ENCODE data around the gene SLC6A20.

SLC6A20 gene

GRCh38 chr3:45795882-45796765 is at the start of gene SLC6A20:
Gene SLC6A20 (minus strand): TSS chr3:45796536. CDS start chr3:45796419, 117 bp downstream.
- no peak for DNase-seq (ENCODE audit: low read depth, low spot score)

GRCh38 chr3:45844616-45845015 is 48.3 kb upstream of the SLC6A20 start:
- no peak for DNase-seq (ENCODE audit: low read depth, low spot score)

DNA sequence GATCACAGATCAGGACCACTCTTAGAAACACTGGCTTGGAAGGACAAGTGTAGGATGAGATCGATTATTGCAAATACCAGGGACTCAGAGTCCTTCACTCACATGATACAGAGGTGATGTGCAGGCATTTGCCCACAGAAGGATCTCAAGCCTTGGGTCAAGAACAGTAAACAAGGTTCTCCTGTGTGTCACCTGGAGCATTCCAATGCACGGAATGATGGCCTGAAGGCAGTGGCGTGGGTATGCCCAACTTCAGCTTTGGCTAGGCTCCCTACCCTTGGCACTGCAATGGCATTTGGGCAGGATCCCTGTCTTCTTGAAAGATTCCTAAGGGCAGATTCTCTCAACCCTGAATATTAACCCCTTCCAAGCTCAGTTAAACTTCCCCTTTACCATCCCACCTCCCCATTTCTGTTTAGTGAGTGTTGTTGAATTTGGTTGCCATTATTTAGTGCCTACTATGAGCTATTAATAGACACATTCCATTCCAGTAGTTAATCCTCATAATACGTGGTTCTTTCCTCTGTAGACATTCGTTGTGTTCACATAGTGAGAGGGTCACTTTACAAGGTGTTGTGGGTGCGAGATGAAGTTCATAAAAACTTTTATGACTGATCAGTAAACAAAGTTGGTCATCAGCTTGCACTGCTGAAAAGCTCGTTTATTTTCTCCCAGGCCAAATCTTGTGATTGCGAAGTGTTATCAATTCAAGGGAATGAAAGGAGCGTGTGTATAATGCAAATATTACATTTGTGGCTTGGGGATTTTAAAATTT is 46.7 kb upstream of the SLC6A20 start:
- no peak for DNase-seq (ENCODE audit: low read depth, low spot score)

GRCh38 chr3:45841757-45842491 is 45.6 kb upstream of the SLC6A20 start, which contains the start of gene LZTFL1:
Gene LZTFL1 (minus strand): TSS chr3:45842119. CDS start chr3:45841991, 128 bp downstream.
- DNase-seq (ENCODE audit: low read depth, low spot score): peak; percentile 97

DNA sequence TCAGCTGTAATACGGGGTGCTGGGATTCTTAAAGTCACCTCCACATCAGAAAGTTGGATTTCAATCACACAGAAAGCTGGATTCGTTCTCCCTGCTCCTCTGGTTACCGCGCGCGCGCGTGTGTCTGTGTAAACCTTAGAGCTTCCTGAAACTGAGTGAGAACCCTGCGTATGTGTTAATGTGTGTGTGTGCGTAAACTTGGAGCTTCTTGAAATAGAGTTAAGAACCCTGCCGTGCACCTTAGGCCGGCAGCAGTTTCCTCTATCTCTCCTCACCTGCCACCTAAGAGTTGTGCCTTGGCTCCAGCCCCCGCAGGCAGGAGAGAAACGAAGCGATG is 45.1 kb upstream of the SLC6A20 start:
- DNase-seq (ENCODE audit: low read depth, low spot score): no peak

DNA sequence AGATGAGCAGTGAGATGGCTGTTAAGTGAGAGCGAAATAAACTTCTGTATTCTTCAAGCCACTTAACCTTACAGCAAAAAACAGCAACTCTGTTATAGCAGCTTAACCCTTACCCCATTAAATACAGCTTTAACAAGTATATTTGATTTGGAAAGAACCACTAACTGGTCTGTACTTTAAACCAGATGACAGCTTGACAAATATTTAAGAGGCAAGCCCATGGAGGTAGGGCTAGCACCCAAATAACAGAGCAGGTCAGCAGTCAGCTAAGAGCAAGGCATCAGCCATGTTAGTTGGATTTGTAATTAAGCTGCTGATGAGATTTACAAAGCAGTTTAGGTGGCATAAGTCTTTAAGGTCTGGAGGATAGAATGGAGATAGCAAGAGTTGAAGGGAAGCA is 42.1 kb upstream of the SLC6A20 start:
- DNase-seq (ENCODE audit: low read depth, low spot score): no peak

GRCh38 chr3:45832699-45833098 is 36.4 kb upstream of the SLC6A20 start:
- no peak for DNase-seq (ENCODE audit: low read depth, low spot score)

DNA sequence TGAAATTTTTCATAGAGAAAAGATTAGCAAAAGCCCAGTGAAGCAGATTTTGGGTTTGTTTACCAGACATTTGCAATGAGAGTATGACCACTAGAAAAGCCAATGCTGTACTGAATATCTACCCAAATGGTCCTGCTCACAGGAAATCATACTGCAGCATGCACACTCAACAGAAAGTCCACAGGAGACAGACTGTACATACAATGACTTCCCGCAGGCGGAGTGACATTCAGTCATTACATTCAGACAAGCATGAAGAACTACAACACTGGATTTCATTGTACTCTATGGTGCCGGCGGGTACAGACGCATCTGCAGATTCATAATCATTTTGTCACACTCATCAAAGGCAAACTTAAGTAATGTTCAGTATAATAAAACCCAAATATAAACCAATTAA is 33.8 kb upstream of the SLC6A20 start:
- no peak for DNase-seq (ENCODE audit: low read depth, low spot score)

DNA sequence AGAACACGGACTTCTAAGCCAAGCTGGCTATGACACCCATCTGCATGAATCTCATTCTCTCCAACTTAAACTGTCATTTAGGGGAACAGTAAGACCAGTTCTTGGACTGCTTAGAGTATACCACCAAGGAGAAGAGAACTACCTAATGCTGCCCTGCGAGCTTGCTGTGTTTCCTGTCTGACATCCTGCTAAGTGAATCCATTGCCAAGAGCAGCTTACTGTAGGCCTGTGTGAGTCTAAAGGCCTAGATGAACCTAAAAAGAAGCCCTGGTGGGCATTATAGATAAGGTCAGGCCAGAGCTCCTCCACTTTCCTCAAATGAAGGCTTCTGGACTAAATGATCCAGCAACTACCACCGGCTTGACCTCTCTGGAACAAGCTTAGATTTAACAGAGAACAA is 30.6 kb upstream of the SLC6A20 start:
- DNase-seq (ENCODE audit: low read depth, low spot score): no peak

- no peak for DNase-seq (ENCODE audit: low read depth, low spot score)
These were observed 30.0 kb upstream of the SLC6A20 start for GRCh38 chr3:45826321-45826720.

GRCh38 chr3:45821127-45821526 is 24.8 kb upstream of the SLC6A20 start:
- DNase-seq (ENCODE audit: low read depth, low spot score): no peak

- no peak for DNase-seq (ENCODE audit: low read depth, low spot score)
These were observed 23.2 kb upstream of the SLC6A20 start for GRCh38 chr3:45819543-45819942.

DNA sequence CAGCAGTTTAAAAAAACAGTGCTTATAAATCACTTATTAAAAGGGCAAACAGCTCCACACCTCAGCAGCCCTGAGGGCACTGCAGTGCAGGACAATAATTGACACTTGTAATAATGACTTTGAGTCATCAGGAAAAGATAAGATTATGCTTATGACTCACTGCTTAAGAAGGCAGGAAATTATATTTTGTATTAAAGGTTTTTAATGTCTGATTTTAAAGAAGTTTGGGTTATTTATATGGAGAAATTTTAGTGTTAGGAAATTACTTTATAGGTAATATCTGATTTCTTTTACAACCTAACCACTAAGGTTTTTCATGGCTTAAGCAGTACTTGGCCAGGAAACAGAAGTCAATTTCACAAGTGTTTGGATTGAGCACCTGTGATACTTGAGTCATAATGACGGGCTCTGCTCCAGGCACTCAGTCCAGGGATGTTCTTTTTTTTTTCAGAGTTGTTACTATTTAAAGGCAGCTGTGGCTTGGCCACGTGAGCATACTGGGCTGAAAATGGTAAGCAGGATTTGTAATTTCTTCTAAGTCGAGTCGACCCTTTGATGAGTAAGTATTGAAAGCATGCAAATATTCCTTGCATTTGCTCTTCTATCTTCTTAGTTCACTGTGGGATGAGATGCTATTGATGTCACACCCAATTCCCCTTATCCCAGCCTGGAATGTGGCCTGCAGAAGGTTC is 21.6 kb upstream of the SLC6A20 start:
- DNase-seq (ENCODE audit: low read depth, low spot score): no peak

- DNase-seq (ENCODE audit: low read depth, low spot score): no peak
These were observed 20.2 kb upstream of the SLC6A20 start for GRCh38 chr3:45816544-45816943.

DNA sequence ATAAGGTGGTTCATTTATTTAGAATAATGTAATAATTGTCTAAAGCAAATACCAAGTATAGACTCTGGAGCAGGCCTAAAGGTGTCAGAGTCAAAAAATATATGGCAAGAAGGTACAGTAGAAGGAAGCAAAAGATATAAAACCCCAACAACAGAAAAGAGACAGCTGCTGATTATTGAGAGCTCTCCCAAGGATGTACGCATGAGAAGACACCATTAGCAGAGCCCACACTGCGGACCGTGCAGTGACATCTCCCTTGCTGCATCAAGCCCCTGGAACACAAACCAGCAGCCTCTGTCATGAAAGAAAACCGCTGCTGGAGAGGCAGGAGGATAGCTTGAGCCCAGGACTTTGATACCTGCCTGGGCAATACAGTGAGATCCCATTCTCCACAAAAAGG is 18.0 kb upstream of the SLC6A20 start:
- no peak for DNase-seq (ENCODE audit: low read depth, low spot score)

DNA sequence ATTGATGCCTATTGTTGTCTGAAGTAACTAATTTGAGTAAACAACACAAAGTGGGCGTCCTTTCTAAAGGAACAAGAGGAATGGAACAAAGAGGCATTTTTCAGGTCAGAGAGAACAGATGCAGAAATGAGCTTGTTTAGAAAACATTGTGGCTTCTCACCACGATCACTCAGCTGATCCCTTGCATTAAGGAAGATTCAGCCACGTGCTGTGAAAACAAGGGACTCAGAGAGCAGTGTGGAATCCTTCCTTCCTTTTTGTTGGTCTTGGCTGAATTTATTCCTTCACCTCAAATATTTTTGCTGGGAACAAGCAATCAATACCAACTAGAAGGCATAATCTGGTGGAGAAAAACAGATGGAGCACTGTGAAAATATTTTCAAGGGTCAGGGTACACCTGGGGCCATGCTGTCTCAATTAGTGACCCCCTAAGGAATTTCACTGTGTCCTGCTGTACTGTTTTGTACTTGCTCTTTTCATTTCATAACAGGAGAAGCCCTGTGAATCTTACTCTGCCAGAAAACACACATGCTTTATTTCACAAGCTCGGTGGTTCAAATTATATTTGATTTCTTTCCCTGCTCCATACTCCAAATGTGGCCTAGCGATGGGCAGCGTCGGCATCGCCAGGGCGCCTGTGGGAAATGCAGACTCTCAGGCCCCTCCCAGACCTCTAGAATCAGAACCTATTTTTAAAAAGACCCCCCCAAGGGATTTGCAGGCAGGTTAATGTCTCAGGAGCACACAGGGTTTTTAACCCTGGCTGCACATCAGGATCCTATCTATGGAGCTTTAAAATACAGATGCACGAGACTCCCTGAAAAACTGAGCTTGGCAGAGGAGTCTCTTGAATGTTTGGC is 11.6 kb upstream of the SLC6A20 start:
- DNase-seq (ENCODE audit: low read depth, low spot score): no peak

DNA sequence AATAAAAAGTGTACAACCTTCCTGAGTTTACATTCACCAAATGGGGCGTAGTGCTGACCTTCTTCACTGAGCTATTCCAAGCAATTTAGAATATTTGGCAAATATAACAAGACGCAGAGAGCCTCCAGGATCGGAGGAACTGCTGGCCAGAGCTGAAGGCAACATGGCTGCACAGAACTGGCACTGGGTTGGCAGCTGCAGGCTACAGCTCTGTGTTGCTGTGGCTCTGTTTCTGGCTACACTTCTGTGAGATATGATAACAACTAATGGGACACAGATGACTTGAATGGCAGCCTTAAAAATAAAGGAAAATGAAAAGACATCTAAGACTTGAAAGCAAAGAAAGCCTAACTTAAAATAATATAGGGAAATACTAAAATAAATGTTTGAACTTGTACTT is 10.8 kb upstream of the SLC6A20 start:
- DNase-seq (ENCODE audit: low read depth, low spot score): no peak

DNA sequence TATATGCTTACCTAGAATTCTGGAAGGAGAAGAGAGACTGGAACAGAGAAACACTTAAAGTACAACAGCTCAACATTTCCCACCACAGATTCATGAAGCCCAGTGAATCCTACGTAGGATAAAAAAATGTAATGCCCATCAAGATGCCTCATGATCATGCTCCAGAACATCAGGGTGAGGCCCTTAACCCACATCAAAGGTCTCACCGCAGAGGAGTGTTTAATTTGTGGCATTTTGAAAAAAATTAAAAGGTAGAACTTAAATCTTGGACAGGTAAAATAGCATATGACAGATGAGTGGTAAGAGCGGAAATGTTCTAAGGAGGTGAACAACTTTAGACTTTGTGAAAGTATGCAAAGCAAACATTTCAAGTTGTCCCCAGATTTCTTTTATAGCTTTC is 9.7 kb upstream of the SLC6A20 start:
- DNase-seq (ENCODE audit: low read depth, low spot score): no peak

DNA sequence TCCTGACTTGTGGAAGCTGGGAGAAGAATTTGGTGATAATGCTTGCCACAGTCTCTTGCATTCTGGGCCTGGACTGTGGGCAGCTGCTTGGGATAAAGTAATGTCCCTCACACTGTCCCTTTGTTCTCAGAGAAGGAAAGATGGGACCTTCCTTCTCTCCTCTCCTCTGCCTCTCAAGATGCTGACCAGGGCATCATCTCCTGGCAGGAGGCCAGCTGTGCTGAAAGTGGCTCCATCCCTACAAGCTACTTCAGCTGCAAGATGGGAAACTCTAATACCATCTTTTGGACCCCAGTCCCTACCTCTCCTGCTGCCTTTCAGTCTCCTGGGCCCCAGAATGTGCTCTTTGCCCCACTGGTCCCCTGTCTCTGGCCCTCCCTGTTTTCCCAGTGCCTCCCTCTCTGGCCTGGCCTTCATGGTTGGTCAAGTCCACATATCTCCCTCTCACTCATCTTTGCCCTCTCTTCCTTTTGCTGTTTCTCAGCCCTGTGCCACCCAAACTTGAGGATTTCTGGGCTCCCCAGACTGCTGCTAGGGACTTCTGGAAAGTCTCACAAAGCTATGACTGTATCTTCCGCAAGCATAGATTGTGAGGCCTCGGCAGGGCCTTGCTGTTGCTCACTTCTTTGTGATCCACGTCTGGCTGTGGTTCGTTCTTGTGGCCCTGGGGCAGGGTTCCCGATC is 7.1 kb upstream of the SLC6A20 start:
- DNase-seq (ENCODE audit: low read depth, low spot score): no peak

DNA sequence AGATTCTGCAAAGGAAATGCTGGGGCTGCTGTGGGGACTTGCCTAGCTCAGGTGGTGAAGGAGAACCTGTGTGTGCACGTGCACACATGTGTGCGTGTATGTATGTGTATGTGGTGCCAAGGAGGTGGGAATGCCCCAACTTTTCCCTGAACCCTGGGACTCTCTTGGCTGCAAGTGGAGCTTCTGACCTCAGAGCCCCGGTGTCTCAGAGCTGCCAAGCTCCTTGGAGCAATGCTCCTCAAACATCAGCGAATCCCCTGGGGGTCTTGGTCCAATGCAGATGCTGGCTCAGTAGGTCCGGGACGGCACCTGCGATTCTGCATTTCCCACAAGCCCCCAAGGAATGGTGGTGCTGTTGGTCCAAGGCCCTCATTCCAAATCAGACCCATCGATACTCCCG is 5.8 kb upstream of the SLC6A20 start:
- no peak for DNase-seq (ENCODE audit: low read depth, low spot score)
